ENCODE measurements around the gene ADIPOQ.
"Not testable (repeated sequence)": the region's sequence is repeated elsewhere in the genome, so short reads cannot be mapped to it uniquely, and the experiment has no call there.

- TF ChIP-seq CTCF, POLR2AphosphoS5 (IDR thresholded peaks at IDR 0.05): not testable (repeated sequence)
These were observed 9.3 kb downstream of the ADIPOQ start for GRCh38 chr3:186851835-186852234.
